Measurements from ENCODE around the gene SETD1A.

Gene SETD1A

DNA sequence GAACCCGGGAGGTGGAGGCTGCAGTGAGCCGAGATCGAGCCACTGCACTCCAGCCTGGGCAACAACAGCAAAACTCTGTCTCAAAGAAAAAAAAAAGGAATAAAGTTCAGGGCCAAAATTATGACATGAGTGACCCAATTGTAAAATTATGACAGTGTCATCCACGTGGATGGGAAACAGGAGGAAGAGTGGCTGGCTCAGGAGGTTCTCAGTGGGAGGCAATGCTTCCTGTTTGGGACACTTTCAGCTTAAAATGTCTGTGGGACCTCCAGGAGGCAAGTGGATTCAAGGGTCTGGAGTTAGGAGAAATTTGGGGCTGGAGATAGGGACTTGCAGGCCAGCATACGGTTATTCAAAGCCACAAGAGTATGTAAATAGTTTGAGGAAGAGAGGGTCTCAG is 67.8 kb downstream of the SETD1A start:
- no peak for DNase-seq

DNA sequence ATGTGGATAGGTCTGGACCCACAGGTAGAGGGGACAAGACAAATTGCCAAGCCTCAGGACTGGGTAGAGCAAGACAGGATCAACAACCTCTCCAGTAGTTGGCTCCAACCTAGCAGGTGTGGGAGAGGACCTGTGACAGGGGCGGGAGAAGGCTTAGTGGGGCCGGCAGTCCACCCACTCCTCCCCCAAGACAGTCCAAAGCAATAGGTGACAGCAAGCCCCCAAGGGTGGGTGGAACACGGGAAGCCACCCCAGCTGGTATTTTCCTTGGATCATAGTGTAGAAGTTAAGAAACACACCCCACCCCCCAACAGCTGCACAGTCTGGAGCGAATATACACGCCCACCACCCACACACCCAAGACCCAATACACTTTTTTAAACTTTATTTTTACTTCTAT is 71.7 kb downstream of the SETD1A start:
- no peak for DNase-seq

DNA sequence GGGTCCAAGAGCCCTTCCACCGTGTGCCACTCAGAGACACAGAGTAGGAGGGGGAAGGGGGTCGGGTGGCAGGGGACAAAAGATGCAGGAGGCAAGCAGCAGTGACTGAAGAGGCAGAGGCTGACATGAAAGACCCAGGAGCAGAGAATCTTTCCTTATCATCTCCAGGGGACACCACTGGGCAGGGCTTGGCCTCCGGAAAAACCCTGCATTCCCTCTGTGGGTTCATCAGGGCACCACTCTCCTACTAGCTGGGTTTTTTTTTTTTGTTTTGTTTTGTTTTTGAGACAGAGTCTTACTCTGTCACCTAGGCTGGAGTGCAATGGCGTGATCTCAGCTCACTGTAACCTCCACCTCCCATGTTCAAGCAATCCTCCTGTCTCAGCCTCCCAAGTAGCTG is 73.7 kb downstream of the SETD1A start:
- no peak for DNase-seq

DNA sequence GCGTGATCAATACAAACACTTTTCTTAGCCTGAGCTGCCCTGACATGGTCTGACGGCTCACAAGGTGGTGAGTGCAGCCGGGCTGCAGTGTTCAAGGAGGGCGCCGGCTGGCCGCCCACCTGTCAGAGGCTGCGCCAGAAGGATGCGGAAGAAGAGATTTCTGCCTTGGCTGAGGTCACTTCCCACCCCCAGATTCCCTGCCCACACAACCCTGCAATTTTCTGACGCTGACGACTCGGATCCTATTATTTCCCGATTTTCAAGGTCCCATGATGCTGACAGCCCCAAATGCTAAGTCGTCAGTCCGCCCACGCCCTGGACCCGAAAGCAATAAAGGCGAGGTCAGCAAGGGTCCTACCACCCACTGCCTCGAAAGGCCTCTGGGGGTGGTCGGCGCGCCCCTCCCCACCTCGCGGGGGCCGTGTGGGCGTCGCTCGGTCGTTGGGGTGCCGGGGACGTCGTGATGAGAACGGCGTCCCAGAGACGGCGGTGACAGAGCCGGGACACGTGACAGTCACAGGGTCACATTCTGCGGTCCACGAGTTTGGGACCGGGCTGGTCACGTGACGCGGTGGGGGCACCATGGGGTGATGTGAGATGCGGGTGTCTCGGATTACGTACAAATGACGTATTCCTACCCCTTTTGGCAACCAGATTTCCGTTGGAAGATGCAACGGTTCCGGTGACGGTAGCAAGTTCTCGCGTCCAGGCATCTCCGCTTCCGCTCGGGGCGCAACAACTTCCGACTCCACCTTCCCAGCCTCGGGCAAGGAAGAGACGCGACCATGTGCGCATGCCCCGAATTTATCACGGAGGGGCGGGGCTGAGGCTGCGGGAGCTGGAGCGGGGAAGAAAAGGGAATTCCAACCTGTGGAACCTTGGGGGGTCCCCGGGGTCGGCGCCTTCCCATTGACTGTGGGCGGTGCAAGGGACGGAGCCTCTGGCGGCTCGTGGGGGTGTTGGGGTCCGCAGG is 75.5 kb downstream of the SETD1A start, which contains the start of gene STX4:
Gene STX4, plus strand, starts transcription at position 823 of the 973 bp plus-strand sequence. CDS start 248 bp downstream, outside the sequence.
- peak; percentile 94 to 99 (median 99) for DNase-seq

DNA sequence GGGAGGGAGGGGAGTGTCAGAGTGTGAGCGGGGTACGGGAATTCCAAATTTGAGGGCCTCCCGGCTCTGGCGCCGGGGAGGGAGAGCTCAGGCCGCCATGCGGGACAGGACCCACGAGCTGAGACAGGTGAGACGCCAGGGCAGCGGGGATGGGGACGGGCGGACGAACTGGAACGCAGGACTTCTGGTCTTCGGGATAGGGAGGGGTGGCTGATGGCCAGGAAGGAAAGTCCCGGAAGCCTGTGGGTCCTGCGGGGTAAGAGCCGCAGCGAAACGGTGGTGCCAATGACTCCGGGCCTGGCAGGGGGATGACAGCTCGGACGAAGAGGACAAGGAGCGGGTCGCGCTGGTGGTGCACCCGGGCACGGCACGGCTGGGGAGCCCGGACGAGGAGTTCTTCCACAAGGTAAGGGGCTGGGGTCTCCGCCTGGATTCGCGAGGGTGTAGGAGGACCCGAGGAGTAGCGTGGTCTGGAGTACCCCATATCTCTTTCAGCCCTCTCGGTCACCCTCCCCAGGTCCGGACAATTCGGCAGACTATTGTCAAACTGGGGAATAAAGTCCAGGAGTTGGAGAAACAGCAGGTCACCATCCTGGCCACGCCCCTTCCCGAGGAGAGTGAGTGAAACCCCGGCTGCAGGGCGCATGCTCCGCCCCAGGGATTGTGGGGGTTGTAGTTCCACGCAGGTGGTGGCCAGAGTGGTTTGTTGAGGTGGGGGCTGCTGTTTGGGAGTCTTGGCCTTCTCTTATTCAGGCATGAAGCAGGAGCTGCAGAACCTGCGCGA is 76.3 kb downstream of the SETD1A start:
- peak; percentile 71 to 88 (median 82) for DNase-seq

Measured in T-helper 2 cell (primary cell).